Activated T-helper 17 cell treated with anti-CD3 and anti-CD28 coated beads, Interleukin-2, amount 50 U/mL, for 72 hours (primary cell): ENCODE measurements around the gene CAMK1D. TPM values are rescaled to one million over a fixed set of nuclear protein-coding genes. Genes with fewer than 3 reads are reported as not detected.
"Not testable (repeated sequence)": the region's sequence is repeated elsewhere in the genome, so short reads cannot be mapped to it uniquely, and the experiment has no call there.

Experiments used
- ATAC-seq: fragments of 150-1000 bp; cut with Tn5 transposase; replicated peaks from 2 replicates; pipeline ENCODE4 v1.10.0; 2021; ENCODE audit warnings: mild to moderate bottlenecking, moderate library complexity
- H3K27ac Mint-ChIP-seq: one replicate; pipeline ENCODE4 v1.8.0; 2022; ENCODE audit warnings: mixed read lengths
- H3K27me3 Mint-ChIP-seq: one replicate; pipeline ENCODE4 v1.8.0; 2022; ENCODE audit warnings: mixed read lengths
- H3K36me3 Mint-ChIP-seq: one replicate; pipeline ENCODE4 v1.8.0; 2022; ENCODE audit warnings: low read depth, mild to moderate bottlenecking, mixed read lengths
- H3K4me1 Mint-ChIP-seq: one replicate; pipeline ENCODE4 v1.8.0; 2022; ENCODE audit warnings: mixed read lengths
- H3K4me3 Mint-ChIP-seq: one replicate; pipeline ENCODE4 v1.8.0; 2022; ENCODE audit warnings: mild to moderate bottlenecking, mixed read lengths
- H3K9me3 Mint-ChIP-seq: one replicate; pipeline ENCODE4 v1.8.0; 2022; ENCODE audit warnings: mixed read lengths
- total RNA-seq, 2 donors: library from RNA; stranded (reverse); gene quantifications; one replicate each; pipeline ENCODE4 v1.2.3, GENCODE V29; 2022

CAMK1D gene
- total RNA-seq, 2 donors from 2014 or later = 10.9 to 20.7 TPM

DNA sequence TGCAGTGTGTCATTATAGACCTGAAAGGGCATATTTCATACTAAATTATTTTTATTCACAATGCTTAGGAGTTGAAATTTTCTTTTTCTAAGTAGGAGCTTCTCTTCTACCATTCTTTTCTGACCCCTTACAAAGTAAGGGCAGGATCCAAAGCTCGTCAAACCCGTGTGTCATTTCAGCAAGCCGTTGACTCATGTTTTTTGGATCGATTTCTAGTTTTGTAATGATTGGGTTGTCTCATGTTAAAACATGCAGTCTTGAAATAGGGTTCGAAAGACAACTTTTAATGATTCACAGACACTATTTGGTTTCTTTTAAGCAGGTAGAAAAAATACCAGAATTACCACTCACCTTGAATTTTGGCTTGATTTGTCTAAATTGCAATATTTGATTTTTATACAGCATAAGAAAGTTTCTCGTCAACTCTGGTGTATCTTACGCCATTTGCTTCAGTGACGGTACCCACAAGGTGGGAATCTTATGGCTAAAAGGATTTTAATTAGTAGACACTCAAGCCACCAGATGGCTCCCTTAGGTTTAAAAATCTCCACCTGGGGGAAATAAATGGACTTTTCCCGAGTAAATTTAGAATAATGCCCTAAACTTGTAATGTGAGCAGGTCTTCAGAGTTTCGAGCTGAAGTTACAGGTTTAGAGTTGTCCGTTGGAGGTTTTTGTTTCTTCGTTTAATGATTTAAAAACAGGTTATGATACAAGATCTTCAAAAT, 368.8 kb downstream of the CAMK1D start:
- Mint-ChIP-seq H3K27ac (peak overlapping the region; percentile 77), H3K9me3 (no peaks in the 10 kb centered on the region), H3K27me3 (no peaks in the 10 kb centered on the region), H3K4me1 (peaks cover 15% of the 10 kb centered on the region), H3K36me3 (no peaks in the 10 kb centered on the region), H3K4me3 (peak overlapping the region; percentile 52)
- ATAC-seq = peak; percentile 66

DNA sequence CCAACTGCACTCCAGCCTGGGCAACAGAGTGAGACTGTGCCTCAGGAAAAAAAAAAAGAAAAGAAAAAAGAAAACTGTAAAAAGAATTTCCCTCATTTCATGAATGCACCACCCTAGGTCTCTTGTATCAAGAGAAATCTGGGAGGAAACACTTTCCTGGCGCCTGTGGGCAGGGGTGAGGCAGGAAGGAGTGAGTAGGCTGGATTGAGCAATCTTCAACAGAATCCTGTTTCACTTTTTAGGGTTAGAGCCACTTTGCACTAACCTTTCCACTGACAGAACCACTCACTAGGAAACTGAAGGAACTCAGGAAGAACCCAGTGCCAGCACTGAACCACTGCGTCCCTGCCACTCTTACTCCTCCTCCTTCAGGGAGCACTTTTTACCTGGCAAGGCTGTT, 370.0 kb downstream of the CAMK1D start:
- Mint-ChIP-seq H3K27me3 (no peaks in the 10 kb centered on the region), H3K9me3 (no peaks in the 10 kb centered on the region), H3K27ac (peak overlapping the region; percentile 77), H3K4me3 (peak overlapping the region; percentile 52), H3K4me1 (peaks cover 15% of the 10 kb centered on the region), H3K36me3 (no peaks in the 10 kb centered on the region)
- peak; percentile 27 for ATAC-seq

DNA sequence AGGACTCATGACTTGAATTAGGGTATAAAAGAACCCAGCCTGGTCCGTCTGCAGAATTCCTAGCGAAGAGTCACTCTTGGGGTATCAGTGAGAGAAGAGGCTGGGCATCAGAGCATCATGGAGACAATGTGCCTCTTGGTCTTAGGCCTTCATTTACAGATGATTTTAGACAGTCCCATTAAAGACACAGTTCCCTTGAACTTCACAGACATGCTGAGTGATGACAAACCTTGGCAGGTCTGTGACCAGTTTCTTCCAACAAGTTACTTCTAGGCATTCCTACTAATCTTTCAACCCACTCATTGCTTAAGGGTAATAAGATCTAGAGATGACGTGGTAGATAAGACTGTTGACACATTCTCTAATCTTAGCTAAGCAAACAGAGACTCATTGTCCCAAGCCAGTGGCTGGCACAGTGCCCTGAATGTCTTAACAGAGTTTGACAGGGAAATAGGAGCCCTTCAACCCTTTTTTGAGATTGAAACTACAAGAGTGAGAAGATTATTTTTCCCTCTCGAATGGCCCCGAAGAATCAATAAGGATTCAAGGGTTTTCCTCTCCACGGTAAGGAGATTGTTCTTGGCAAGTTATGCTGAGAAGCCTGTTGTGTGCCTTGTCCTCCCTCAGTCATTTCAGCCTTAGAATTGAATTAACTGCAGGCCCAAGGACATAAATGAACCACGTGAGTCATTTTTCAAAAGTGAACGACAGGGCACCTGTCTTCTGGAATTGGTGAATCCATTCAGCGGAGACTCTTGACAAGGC, 371.1 kb downstream of the CAMK1D start:
- no peaks in the 10 kb centered on the region for H3K36me3 Mint-ChIP-seq
- H3K4me1 Mint-ChIP-seq = peaks cover 15% of the 10 kb centered on the region
- ATAC-seq = peak; percentile 84
- no peaks in the 10 kb centered on the region for H3K27me3 Mint-ChIP-seq
- H3K9me3 Mint-ChIP-seq = no peaks in the 10 kb centered on the region
- H3K27ac Mint-ChIP-seq = peak overlapping the region; percentile 77
- peak overlapping the region; percentile 52 for H3K4me3 Mint-ChIP-seq

GRCh38 chr10:12721334-12721733, 372.0 kb downstream of the CAMK1D start:
- peak overlapping the region; percentile 77 for H3K27ac Mint-ChIP-seq

GRCh38 chr10:12723220-12723619, 373.9 kb downstream of the CAMK1D start:
- no peaks in the 10 kb centered on the region for H3K9me3 Mint-ChIP-seq
- no peak for ATAC-seq
- no peak overlapping the region for H3K27ac Mint-ChIP-seq
- no peaks in the 10 kb centered on the region for H3K27me3 Mint-ChIP-seq
- H3K4me3 Mint-ChIP-seq = no peak overlapping the region
- peaks cover 15% of the 10 kb centered on the region for H3K4me1 Mint-ChIP-seq
- no peaks in the 10 kb centered on the region for H3K36me3 Mint-ChIP-seq

More at GRCh38 chr10:12721334-12721733, 372.0 kb downstream of the CAMK1D start:
- Mint-ChIP-seq H3K9me3 (no peaks in the 10 kb centered on the region), H3K27me3 (no peaks in the 10 kb centered on the region), H3K4me3 (no peak overlapping the region), H3K4me1 (peaks cover 15% of the 10 kb centered on the region), H3K36me3 (no peaks in the 10 kb centered on the region)
- no peak for ATAC-seq

DNA sequence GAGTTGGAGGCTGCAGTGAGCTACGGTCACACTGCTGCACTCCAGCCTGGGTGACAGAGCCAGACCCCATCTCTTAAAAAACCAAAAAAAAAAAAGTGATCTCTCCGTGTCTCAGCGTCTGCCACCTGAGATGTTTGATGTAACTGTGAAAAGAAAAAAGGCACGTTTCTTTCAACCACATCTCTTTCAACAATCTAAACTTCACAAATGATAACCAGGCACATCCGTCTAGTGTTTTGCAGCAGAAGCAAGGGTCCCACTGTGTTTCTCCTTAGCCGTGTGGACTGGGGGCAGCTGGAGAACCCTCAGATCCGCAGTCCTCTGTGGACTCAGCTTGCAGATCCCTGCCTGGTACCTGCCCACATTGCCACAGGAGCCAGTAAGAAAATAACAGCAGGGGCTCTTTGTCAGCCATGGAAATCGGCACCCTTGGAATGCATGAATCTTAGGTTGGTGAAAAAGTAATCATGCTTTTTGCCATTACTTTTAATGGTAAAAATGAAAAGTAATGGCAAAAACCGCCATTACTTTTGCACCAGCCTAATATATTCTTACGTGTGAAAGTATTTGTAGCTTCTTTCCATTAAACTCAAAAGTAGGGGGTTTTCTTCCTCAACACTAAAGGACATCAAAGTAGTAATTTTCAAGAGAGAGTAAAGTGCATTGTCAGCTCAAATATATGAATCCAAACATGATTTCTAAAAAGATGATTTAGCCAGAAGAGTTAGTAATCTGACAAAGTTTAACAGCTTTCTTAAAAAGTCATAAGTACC, 375.6 kb downstream of the CAMK1D start:
- H3K4me1 Mint-ChIP-seq = peaks cover 8% of the 10 kb centered on the region
- H3K9me3 Mint-ChIP-seq = no peaks in the 10 kb centered on the region
- H3K4me3 Mint-ChIP-seq = no peak overlapping the region
- H3K36me3 Mint-ChIP-seq = no peaks in the 10 kb centered on the region
- H3K27ac Mint-ChIP-seq = no peak overlapping the region
- no peak for ATAC-seq
- H3K27me3 Mint-ChIP-seq = no peaks in the 10 kb centered on the region

GRCh38 chr10:12725580-12725888, 376.2 kb downstream of the CAMK1D start:
- not testable (repeated sequence) for H3K27ac Mint-ChIP-seq, H3K9me3 Mint-ChIP-seq, H3K4me3 Mint-ChIP-seq, H3K36me3 Mint-ChIP-seq, ATAC-seq, H3K4me1 Mint-ChIP-seq, H3K27me3 Mint-ChIP-seq

- H3K4me1 Mint-ChIP-seq = no peaks in the 10 kb centered on the region
- H3K27me3 Mint-ChIP-seq = no peaks in the 10 kb centered on the region
- peak; percentile 83 for ATAC-seq
- H3K4me3 Mint-ChIP-seq = peak overlapping the region; percentile 26
- H3K36me3 Mint-ChIP-seq = no peaks in the 10 kb centered on the region
- H3K27ac Mint-ChIP-seq = peak overlapping the region; percentile 59
- H3K9me3 Mint-ChIP-seq = no peaks in the 10 kb centered on the region
Measured at GRCh38 chr10:12726971-12727831, 377.9 kb downstream of the CAMK1D start.

- no peaks in the 10 kb centered on the region for H3K27me3 Mint-ChIP-seq
- no peaks in the 10 kb centered on the region for H3K9me3 Mint-ChIP-seq
- H3K27ac Mint-ChIP-seq = peak overlapping the region; percentile 59
- peak overlapping the region; percentile 26 for H3K4me3 Mint-ChIP-seq
- no peaks in the 10 kb centered on the region for H3K36me3 Mint-ChIP-seq
- H3K4me1 Mint-ChIP-seq = no peaks in the 10 kb centered on the region
- ATAC-seq = no peak
Measured at GRCh38 chr10:12727832-12728215, 378.5 kb downstream of the CAMK1D start.

- no peak for ATAC-seq
- Mint-ChIP-seq H3K4me3 (no peak overlapping the region), H3K27ac (peak overlapping the region; percentile 13), H3K9me3 (no peaks in the 10 kb centered on the region), H3K27me3 (no peaks in the 10 kb centered on the region), H3K4me1 (no peaks in the 10 kb centered on the region), H3K36me3 (no peaks in the 10 kb centered on the region)
Measured at GRCh38 chr10:12728494-12728893, 379.1 kb downstream of the CAMK1D start.

DNA sequence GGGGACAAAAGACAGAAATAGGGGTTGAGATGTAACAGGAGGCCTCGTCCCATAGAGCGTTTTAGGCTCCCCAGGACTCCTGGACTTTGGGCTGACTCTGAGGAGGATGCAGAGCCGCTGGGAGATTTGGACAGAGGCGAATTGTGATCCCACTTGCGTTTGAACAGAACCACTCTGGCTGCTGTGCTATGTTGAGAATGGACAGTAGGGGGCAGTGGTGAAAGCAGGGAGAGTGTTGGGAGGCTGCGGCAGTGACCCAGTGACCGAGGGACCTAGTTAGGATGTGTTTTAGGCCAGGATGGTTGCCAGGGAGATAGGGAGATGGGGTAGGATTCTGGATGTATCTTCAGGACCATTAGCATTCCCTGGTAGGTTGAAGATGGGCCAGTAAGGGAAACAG, 380.5 kb downstream of the CAMK1D start:
- H3K27me3 Mint-ChIP-seq = no peaks in the 10 kb centered on the region
- H3K9me3 Mint-ChIP-seq = no peaks in the 10 kb centered on the region
- H3K4me1 Mint-ChIP-seq = no peaks in the 10 kb centered on the region
- no peak overlapping the region for H3K4me3 Mint-ChIP-seq
- no peaks in the 10 kb centered on the region for H3K36me3 Mint-ChIP-seq
- no peak overlapping the region for H3K27ac Mint-ChIP-seq
- no peak for ATAC-seq

- Mint-ChIP-seq H3K36me3 (no peaks in the 10 kb centered on the region), H3K9me3 (no peaks in the 10 kb centered on the region), H3K27me3 (no peaks in the 10 kb centered on the region), H3K4me1 (no peaks in the 10 kb centered on the region), H3K27ac (no peak overlapping the region), H3K4me3 (no peak overlapping the region)
- no peak for ATAC-seq
Measured at GRCh38 chr10:12730809-12731519, 381.6 kb downstream of the CAMK1D start.

GRCh38 chr10:12733271-12733670, 383.9 kb downstream of the CAMK1D start:
- no peak for ATAC-seq
- Mint-ChIP-seq H3K27ac (no peak overlapping the region), H3K9me3 (no peaks in the 10 kb centered on the region), H3K27me3 (no peaks in the 10 kb centered on the region), H3K4me1 (no peaks in the 10 kb centered on the region), H3K4me3 (no peak overlapping the region), H3K36me3 (no peaks in the 10 kb centered on the region)
